GM23338 (cell line): Measurements from ENCODE around the gene CCL7. TPM values are rescaled to one million over a fixed set of nuclear protein-coding genes. Genes with fewer than 3 reads are reported as not detected.

ENCODE experiments used
- ATAC-seq: fragments of 200-7000 bp; cut with Tn5 transposase; 3 replicates; pipeline ENCODE4 v1.9.1; 2020
- DNase-seq: peaks from one replicate; pipeline ENCODE4 v3.0.0-alpha.2; 2015; ENCODE audit warnings: low spot score
- H2AFZ ChIP-seq: fragments of 200-600 bp; sonication (generic); 2 replicates; pipeline ENCODE4 v1.8.0; 2016; ENCODE audit warnings: antibody characterized with exemption, mild to moderate bottlenecking, moderate library complexity
- H3F3A ChIP-seq: fragments of 200-600 bp; sonication (generic); replicated peaks from 2 replicates; pipeline ENCODE4 v1.8.0; 2017; ENCODE audit warnings: antibody characterized with exemption, mixed run types, low read depth
- H3K27ac ChIP-seq: fragments of 200-600 bp; sonication (generic); 2 replicates; pipeline ENCODE4 v1.6.1; 2016; ENCODE audit warnings: low read depth
- H3K27me3 ChIP-seq: fragments of 200-600 bp; sonication (generic); 2 replicates; pipeline ENCODE4 v1.8.0; 2016; ENCODE audit warnings: mild to moderate bottlenecking, mixed run types, moderate library complexity; ENCODE audit not compliant: insufficient read depth
- H3K36me3 ChIP-seq: fragments of 200-600 bp; sonication (generic); 2 replicates; pipeline ENCODE4 v1.8.0; 2016; ENCODE audit warnings: mild to moderate bottlenecking; ENCODE audit not compliant: insufficient read depth
- H3K4me1 ChIP-seq: fragments of 200-600 bp; sonication (generic); 2 replicates; pipeline ENCODE4 v1.8.0; 2016; ENCODE audit warnings: mild to moderate bottlenecking, moderate library complexity; ENCODE audit not compliant: insufficient read depth
- H3K4me2 ChIP-seq: fragments of 200-600 bp; sonication (generic); 2 replicates; pipeline ENCODE4 v1.7.1; 2017; ENCODE audit warnings: mixed run types
- H3K4me3 ChIP-seq: fragments of 200-600 bp; sonication (generic); 2 replicates; pipeline ENCODE4 v1.6.1; 2016; ENCODE audit warnings: mixed run types
- H3K79me2 ChIP-seq: fragments of 200-600 bp; sonication (generic); replicated peaks from 2 replicates; pipeline ENCODE4 v1.8.0; 2017; ENCODE audit warnings: mild to moderate bottlenecking; ENCODE audit not compliant: insufficient read depth
- H3K9me2 ChIP-seq: fragments of 200-600 bp; sonication (generic); 2 replicates; pipeline ENCODE4 v1.8.0; 2017; ENCODE audit not compliant: insufficient read depth
- H4K20me1 ChIP-seq: fragments of 200-600 bp; sonication (generic); replicated peaks from 2 replicates; pipeline ENCODE4 v1.8.0; 2017; ENCODE audit warnings: mild to moderate bottlenecking; ENCODE audit not compliant: insufficient read depth
- H3K27ac Mint-ChIP-seq: 2 replicates; pipeline ENCODE4 v1.8.0; 2020; ENCODE audit warnings: inconsistent platforms, mild to moderate bottlenecking, moderate library complexity, mixed read lengths
- H3K27me3 Mint-ChIP-seq: 3 replicates; pipeline ENCODE4 v1.8.0; 2022; ENCODE audit warnings: low read depth, mild to moderate bottlenecking, moderate library complexity, mixed read lengths, inconsistent platforms; ENCODE audit not compliant: insufficient read depth, poor library complexity
- H3K36me3 Mint-ChIP-seq: 3 replicates; pipeline ENCODE4 v1.8.0; 2021; ENCODE audit warnings: low read depth, mild to moderate bottlenecking, inconsistent platforms, moderate library complexity, mixed read lengths
- H3K4me1 Mint-ChIP-seq: 3 replicates; pipeline ENCODE4 v1.8.0; 2020; ENCODE audit warnings: mild to moderate bottlenecking, inconsistent platforms, mixed read lengths
- H3K4me3 Mint-ChIP-seq: 3 replicates; pipeline ENCODE4 v1.8.0; 2021; ENCODE audit warnings: moderate library complexity, mild to moderate bottlenecking, inconsistent platforms, mixed read lengths
- H3K9me3 Mint-ChIP-seq: 3 replicates; pipeline ENCODE4 v1.8.0; 2020; ENCODE audit warnings: moderate library complexity, mild to moderate bottlenecking, inconsistent platforms, mixed read lengths
- CREB1 ChIP-seq: fragments of 250-450 bp; sonication (Bioruptor Pico); IDR thresholded peaks from 2 replicates; pipeline ENCODE4 v1.5.0; 2020; ENCODE audit warnings: low read depth, mild to moderate bottlenecking, moderate library complexity
- CTCF ChIP-seq, 2 experiments: fragments of 200-600 bp in 1 of 2; sonication (generic) in 1 of 2; conservative IDR thresholded peaks; 2 replicates each; pipeline versions ENCODE4 v1.5.1 to v1.6.1; 2016 to 2017; ENCODE audit warnings: antibody characterized with exemption in 2 of 2, low read depth in 2 of 2, mild to moderate bottlenecking in 2 of 2, moderate library complexity in 1 of 2
- EZH2 ChIP-seq: fragments of 200-600 bp; sonication (generic); IDR thresholded peaks from one replicate; pipeline ENCODE4 v1.8.0; 2017; ENCODE audit warnings: antibody characterized with exemption, mild to moderate bottlenecking, low read depth; ENCODE audit not compliant: unreplicated experiment
- JUNB ChIP-seq: IDR thresholded peaks from one replicate; pipeline ENCODE4 v1.6.1; 2016; ENCODE audit warnings: antibody characterized with exemption; ENCODE audit not compliant: unreplicated experiment
- NANOG ChIP-seq: IDR thresholded peaks from 2 replicates; pipeline ENCODE4 v1.6.1; 2016; ENCODE audit warnings: antibody characterized with exemption, borderline replicate concordance
- POLR2AphosphoS5 ChIP-seq: IDR thresholded peaks from 2 replicates; pipeline ENCODE4 v1.6.1; 2016; ENCODE audit warnings: antibody characterized with exemption, low read depth
- ZNF114 ChIP-seq: fragments of 250-450 bp; sonication (Bioruptor Pico); IDR thresholded peaks from 2 replicates; pipeline ENCODE4 v1.5.0; 2020; ENCODE audit warnings: mild to moderate bottlenecking, moderate library complexity
- ZNF331 ChIP-seq: fragments of 250-450 bp; sonication (Bioruptor Pico); IDR thresholded peaks from 2 replicates; pipeline ENCODE4 v1.5.0; 2020; ENCODE audit warnings: low read depth, mild to moderate bottlenecking, moderate library complexity
- ZNF462 ChIP-seq: fragments of 250-450 bp; sonication (Bioruptor Pico); IDR thresholded peaks from 2 replicates; pipeline ENCODE4 v1.5.0; 2020; ENCODE audit warnings: mild to moderate bottlenecking, moderate library complexity
- polyA plus RNA-seq: library from polyadenylated mRNA; unstranded; fragments of >200 nt; fragmentation: Nextera tagmentation; extraction: Ambion mirVana; gene quantifications from 2 replicates; pipeline ENCODE4 v1.2.1, GENCODE V29; 2016
- total RNA-seq: library from RNA; depleted of rRNA; stranded (reverse); fragments of >200 nt; shearing (Covaris generic); gene quantifications from 2 replicates; pipeline ENCODE4 v1.2.3, GENCODE V29; 2014

The CCL7 gene
- total and polyA plus RNA-seq, 2 experiments from 2014 or later: not detected

- TF ChIP-seq ZNF462 (CRISPR knock-in tag) (no peak), JUNB (no peak), CTCF (conservative IDR thresholded peaks at IDR 0.05; ENCODE audit: low read depth in 2 of 2) (no peak)
Observed at GRCh38 chr17:34242587-34243363, 27.2 kb upstream of the CCL7 start (continued).

- Histone ChIP-seq H3K9me2 (peaks cover 9% of the 10 kb centered on the region; the same call in 1 of the 2 replicates), H3K27ac (no peak overlapping the region), H3K36me3 (no peaks in the 10 kb centered on the region), H3K4me3 (no peak overlapping the region), H2AFZ (no peak overlapping the region), H4K20me1 (no peaks in the 10 kb centered on the region), H3K4me1 (peaks cover 14% of the 10 kb centered on the region), H3K4me2 (no peak overlapping the region), H3K79me2 (no peaks in the 10 kb centered on the region), H3F3A (no peaks in the 10 kb centered on the region), H3K27me3 (no peaks in the 10 kb centered on the region)
- H3K27ac Mint-ChIP-seq: no peak overlapping the region
- no peak overlapping the region for H3K4me3 Mint-ChIP-seq
- H3K36me3 Mint-ChIP-seq: no peaks in the 10 kb centered on the region
- DNase-seq (no peak), ATAC-seq (no peak)
- no peaks in the 10 kb centered on the region for H3K9me3 Mint-ChIP-seq
- peaks cover 13% of the 10 kb centered on the region for H3K4me1 Mint-ChIP-seq
- peaks cover 2% of the 10 kb centered on the region for H3K27me3 Mint-ChIP-seq
- TF ChIP-seq ZNF114 (CRISPR knock-in tag): no peak
- TF ChIP-seq ZNF331 (CRISPR knock-in tag): no peak
- TF ChIP-seq POLR2AphosphoS5: no peak
- TF ChIP-seq CREB1 (CRISPR knock-in tag): no peak
- no peak for TF ChIP-seq CTCF (conservative IDR thresholded peaks at IDR 0.05; ENCODE audit: low read depth in 2 of 2)
- TF ChIP-seq NANOG: no peak
- TF ChIP-seq EZH2: no peak
Observed at GRCh38 chr17:34243364-34244320, 26.4 kb upstream of the CCL7 start.
